Measurements from ENCODE around the gene INAFM2.

DNA sequence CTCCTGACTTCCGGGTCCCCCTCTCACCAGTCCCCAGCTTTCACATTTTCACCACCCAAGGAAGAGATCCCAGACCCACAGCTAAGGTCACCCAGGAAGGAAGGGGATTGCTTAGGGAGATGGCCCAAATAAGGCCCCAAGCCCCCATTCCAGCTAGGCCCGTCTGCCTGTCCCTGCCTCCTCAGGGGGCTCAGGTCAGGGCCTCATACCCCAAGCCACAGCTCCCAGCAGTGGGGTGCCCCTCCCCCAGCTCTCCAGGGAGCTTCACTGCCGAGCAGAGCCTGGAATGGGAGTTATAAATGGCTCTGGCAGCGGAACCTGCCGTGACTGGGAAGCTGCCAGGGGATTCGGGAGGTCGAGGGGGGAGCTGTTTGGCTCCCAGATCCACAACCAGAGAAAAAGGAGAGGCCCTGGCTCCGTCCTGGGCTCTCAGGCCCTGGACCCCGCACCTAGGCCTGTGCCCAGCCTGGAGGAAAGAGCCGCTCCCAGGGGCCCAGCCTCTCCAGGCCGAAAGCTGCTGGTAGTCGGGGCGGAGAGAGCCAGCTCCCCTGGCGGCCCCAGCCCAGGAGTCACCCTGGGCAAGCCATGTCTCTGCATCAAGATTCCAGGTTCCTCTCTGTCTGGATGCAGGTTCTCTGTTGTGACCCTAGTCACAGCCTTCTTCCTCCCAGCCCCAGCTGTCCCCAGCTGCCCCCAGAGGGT, 16.7 kb downstream of the INAFM2 start:
- TF ChIP-seq NFE2L2 (IDR thresholded peaks at IDR 0.05; ENCODE audit: low read depth, low read length) (no peak), CHD1 (IDR thresholded peaks at IDR 0.05; ENCODE audit: low read depth, low read length) (no peak), RAD21 (IDR thresholded peaks at IDR 0.05; ENCODE audit: low read length) (no peak), POLR2A (IDR thresholded peaks at IDR 0.05; ENCODE audit: low read depth, low read length) (no peak), RCOR1 (IDR thresholded peaks at IDR 0.05; ENCODE audit: insufficient replicate concordance, low read length) (no peak), BHLHE40 (IDR thresholded peaks at IDR 0.05; ENCODE audit: low read depth, low read length) (no peak), MXI1 (IDR thresholded peaks at IDR 0.05; ENCODE audit: borderline replicate concordance, low read depth, low read length) (no peak), CEBPB (IDR thresholded peaks at IDR 0.05; ENCODE audit: low read depth, low read length) (no peak)
- TF ChIP-seq, protein P1, sequence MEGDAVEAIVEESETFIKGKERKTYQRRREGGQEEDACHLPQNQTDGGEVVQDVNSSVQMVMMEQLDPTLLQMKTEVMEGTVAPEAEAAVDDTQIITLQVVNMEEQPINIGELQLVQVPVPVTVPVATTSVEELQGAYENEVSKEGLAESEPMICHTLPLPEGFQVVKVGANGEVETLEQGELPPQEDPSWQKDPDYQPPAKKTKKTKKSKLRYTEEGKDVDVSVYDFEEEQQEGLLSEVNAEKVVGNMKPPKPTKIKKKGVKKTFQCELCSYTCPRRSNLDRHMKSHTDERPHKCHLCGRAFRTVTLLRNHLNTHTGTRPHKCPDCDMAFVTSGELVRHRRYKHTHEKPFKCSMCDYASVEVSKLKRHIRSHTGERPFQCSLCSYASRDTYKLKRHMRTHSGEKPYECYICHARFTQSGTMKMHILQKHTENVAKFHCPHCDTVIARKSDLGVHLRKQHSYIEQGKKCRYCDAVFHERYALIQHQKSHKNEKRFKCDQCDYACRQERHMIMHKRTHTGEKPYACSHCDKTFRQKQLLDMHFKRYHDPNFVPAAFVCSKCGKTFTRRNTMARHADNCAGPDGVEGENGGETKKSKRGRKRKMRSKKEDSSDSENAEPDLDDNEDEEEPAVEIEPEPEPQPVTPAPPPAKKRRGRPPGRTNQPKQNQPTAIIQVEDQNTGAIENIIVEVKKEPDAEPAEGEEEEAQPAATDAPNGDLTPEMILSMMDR (conservative IDR thresholded peaks at IDR 0.05; ENCODE audit: low read depth, low read length): no peak
- TF ChIP-seq, protein P2, sequence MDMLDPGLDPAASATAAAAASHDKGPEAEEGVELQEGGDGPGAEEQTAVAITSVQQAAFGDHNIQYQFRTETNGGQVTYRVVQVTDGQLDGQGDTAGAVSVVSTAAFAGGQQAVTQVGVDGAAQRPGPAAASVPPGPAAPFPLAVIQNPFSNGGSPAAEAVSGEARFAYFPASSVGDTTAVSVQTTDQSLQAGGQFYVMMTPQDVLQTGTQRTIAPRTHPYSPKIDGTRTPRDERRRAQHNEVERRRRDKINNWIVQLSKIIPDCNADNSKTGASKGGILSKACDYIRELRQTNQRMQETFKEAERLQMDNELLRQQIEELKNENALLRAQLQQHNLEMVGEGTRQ (IDR thresholded peaks at IDR 0.05; ENCODE audit: low read depth, low read length): no peak
